Neural progenitor cell (in vitro differentiated cells): ENCODE measurements around the gene CCDC88B. TPM values are rescaled to one million over a fixed set of nuclear protein-coding genes. Genes with fewer than 3 reads are reported as not detected.

Experiments
- DNase-seq: peaks from one replicate; pipeline ENCODE4 v3.0.0-alpha.2; 2016; ENCODE audit warnings: low spot score
- H2AFZ ChIP-seq: fragments of 200-600 bp; sonication (generic); replicated peaks from 2 replicates; pipeline ENCODE4 v1.6.1; 2016; ENCODE audit warnings: antibody characterized with exemption
- H3F3A ChIP-seq: fragments of 200-600 bp; sonication (generic); 2 replicates; pipeline ENCODE4 v1.6.1; 2016; ENCODE audit warnings: antibody characterized with exemption, low read depth
- H3K27ac ChIP-seq: fragments of 200-600 bp; sonication (generic); 2 replicates; pipeline ENCODE4 v1.5.1; 2016; ENCODE audit warnings: mild to moderate bottlenecking
- H3K27me3 ChIP-seq: fragments of 200-600 bp; sonication (generic); 2 replicates; pipeline ENCODE4 v1.6.1; 2016; ENCODE audit warnings: mild to moderate bottlenecking, moderate library complexity
- H3K36me3 ChIP-seq: fragments of 200-600 bp; sonication (generic); 2 replicates; pipeline ENCODE4 v1.5.1; 2016
- H3K4me1 ChIP-seq: fragments of 200-600 bp; sonication (generic); 2 replicates; pipeline ENCODE4 v1.6.1; 2016; ENCODE audit warnings: mixed run types
- H3K4me2 ChIP-seq: fragments of 200-600 bp; sonication (generic); 2 replicates; pipeline ENCODE4 v1.6.1; 2016
- H3K4me3 ChIP-seq: fragments of 200-600 bp; sonication (generic); 2 replicates; pipeline ENCODE4 v1.5.1; 2016
- H3K79me2 ChIP-seq: fragments of 200-600 bp; sonication (generic); 2 replicates; pipeline ENCODE4 v1.6.1; 2016; ENCODE audit warnings: low read depth
- H3K9ac ChIP-seq: fragments of 200-600 bp; sonication (generic); 2 replicates; pipeline ENCODE4 v1.6.1; 2016
- H3K9me3 ChIP-seq: fragments of 200-600 bp; sonication (generic); 2 replicates; pipeline ENCODE4 v1.5.1; 2016; ENCODE audit warnings: low read depth
- H4K20me1 ChIP-seq: fragments of 200-600 bp; sonication (generic); 2 replicates; pipeline ENCODE4 v1.6.1; 2016; ENCODE audit warnings: low read depth
- H3K27ac Mint-ChIP-seq: 3 replicates; pipeline ENCODE4 v1.8.0; 2021; ENCODE audit warnings: mixed read lengths
- H3K27me3 Mint-ChIP-seq: 2 replicates; pipeline ENCODE4 v1.8.0; 2022; ENCODE audit warnings: low read depth, mild to moderate bottlenecking, inconsistent platforms, moderate library complexity, mixed read lengths; ENCODE audit not compliant: insufficient read depth
- H3K36me3 Mint-ChIP-seq: 3 replicates; pipeline ENCODE4 v1.8.0; 2021; ENCODE audit warnings: mixed read lengths
- H3K4me1 Mint-ChIP-seq: 3 replicates; pipeline ENCODE4 v1.8.0; 2021; ENCODE audit warnings: mixed read lengths
- H3K4me3 Mint-ChIP-seq: 3 replicates; pipeline ENCODE4 v1.8.0; 2021; ENCODE audit warnings: mild to moderate bottlenecking, moderate library complexity, mixed read lengths
- H3K9me3 Mint-ChIP-seq: 3 replicates; pipeline ENCODE4 v1.8.0; 2020; ENCODE audit warnings: mixed read lengths
- CTCF ChIP-seq: fragments of 200-600 bp; sonication (generic); IDR thresholded peaks from 2 replicates; pipeline ENCODE4 v1.5.1; 2017; ENCODE audit warnings: antibody characterized with exemption, mild to moderate bottlenecking
- EZH2 ChIP-seq: fragments of 200-600 bp; sonication (generic); IDR thresholded peaks from 2 replicates; pipeline ENCODE4 v1.6.1; 2017; ENCODE audit warnings: antibody characterized with exemption, mild to moderate bottlenecking, moderate library complexity
- EZH2phosphoT487 ChIP-seq: fragments of 200-600 bp; sonication (generic); IDR thresholded peaks from 2 replicates; pipeline ENCODE4 v1.6.1; 2017; ENCODE audit warnings: antibody characterized with exemption
- total RNA-seq: library from RNA; depleted of rRNA; stranded (reverse); fragments of >200 nt; gene quantifications from 2 replicates; pipeline ENCODE4 v1.2.3, GENCODE V29; 2015; ENCODE audit warnings: low replicate concordance

Gene CCDC88B
- total RNA-seq, 1 donor from 2014 or later = 0.62 TPM

GRCh38 chr11:64357904-64358535, 18.0 kb downstream of the CCDC88B start:
- H3K4me1 Mint-ChIP-seq = peaks cover 21% of the 10 kb centered on the region
- no peaks in the 10 kb centered on the region for H3K36me3 ChIP-seq
- peaks cover 8% of the 10 kb centered on the region for H3K27me3 Mint-ChIP-seq
- H3K9me3 Mint-ChIP-seq = no peaks in the 10 kb centered on the region
- peaks cover 3% of the 10 kb centered on the region for H4K20me1 ChIP-seq
- no peak for TF ChIP-seq CTCF
- no peak for TF ChIP-seq EZH2
- no peak for TF ChIP-seq EZH2phosphoT487
- no peak overlapping the region for H3K4me3 ChIP-seq
- no peak overlapping the region for H3K9ac ChIP-seq
- H3F3A ChIP-seq = peaks cover 18% of the 10 kb centered on the region
- no peak overlapping the region for H3K27ac ChIP-seq
- H3K4me2 ChIP-seq = peak overlapping the region; percentile 88
- H3K27me3 ChIP-seq = no peaks in the 10 kb centered on the region
- H3K4me3 Mint-ChIP-seq = peak overlapping the region; percentile 38
- H2AFZ ChIP-seq = peak overlapping the region; percentile 88
- peaks cover 21% of the 10 kb centered on the region for H3K4me1 ChIP-seq
- DNase-seq = no peak
- no peaks in the 10 kb centered on the region for H3K9me3 ChIP-seq
- no peak overlapping the region for H3K27ac Mint-ChIP-seq
- peaks cover 9% of the 10 kb centered on the region for H3K36me3 Mint-ChIP-seq
- no peaks in the 10 kb centered on the region for H3K79me2 ChIP-seq

GRCh38 chr11:64358536-64358906, 18.5 kb downstream of the CCDC88B start:
- H3K27me3 Mint-ChIP-seq = peaks cover 8% of the 10 kb centered on the region
- H2AFZ ChIP-seq = peak overlapping the region; percentile 88
- H3K27ac ChIP-seq = no peak overlapping the region
- H3K9ac ChIP-seq = no peak overlapping the region
- no peak overlapping the region for H3K27ac Mint-ChIP-seq
- H3K4me1 ChIP-seq = peaks cover 21% of the 10 kb centered on the region
- peaks cover 3% of the 10 kb centered on the region for H4K20me1 ChIP-seq
- no peaks in the 10 kb centered on the region for H3K79me2 ChIP-seq
- peaks cover 11% of the 10 kb centered on the region for H3K36me3 Mint-ChIP-seq
- no peaks in the 10 kb centered on the region for H3K36me3 ChIP-seq
- peak overlapping the region; percentile 88 for H3K4me2 ChIP-seq
- no peaks in the 10 kb centered on the region for H3K9me3 Mint-ChIP-seq
- peaks cover 18% of the 10 kb centered on the region for H3F3A ChIP-seq
- H3K4me3 Mint-ChIP-seq = peak overlapping the region; percentile 60
- DNase-seq = no peak
- H3K4me1 Mint-ChIP-seq = peaks cover 21% of the 10 kb centered on the region
- H3K9me3 ChIP-seq = no peaks in the 10 kb centered on the region
- peak overlapping the region; percentile 69 for H3K4me3 ChIP-seq
- no peak for TF ChIP-seq CTCF
- TF ChIP-seq EZH2phosphoT487 = no peak
- TF ChIP-seq EZH2 = no peak
- no peaks in the 10 kb centered on the region for H3K27me3 ChIP-seq

GRCh38 chr11:64358907-64359711, 19.1 kb downstream of the CCDC88B start, which contains the start of gene RPS6KA4:
Gene RPS6KA4, plus strand, starts transcription at chr11:64359162. Its CDS starts 74 bp downstream, at chr11:64359236.
- H3K4me1 Mint-ChIP-seq = peaks cover 21% of the 10 kb centered on the region
- TF ChIP-seq EZH2 (no peak), EZH2phosphoT487 (no peak), CTCF (no peak)
- peaks cover 10% of the 10 kb centered on the region for H3K27me3 Mint-ChIP-seq
- peaks cover 3% of the 10 kb centered on the region for H4K20me1 ChIP-seq
- H3K9me3 Mint-ChIP-seq = no peaks in the 10 kb centered on the region
- peaks cover 11% of the 10 kb centered on the region for H3K36me3 Mint-ChIP-seq
- peaks cover 18% of the 10 kb centered on the region for H3F3A ChIP-seq
- no peaks in the 10 kb centered on the region for H3K9me3 ChIP-seq
- peak within 1 kb of the TSS; percentile 84 for H3K4me3 Mint-ChIP-seq
- no peaks in the 10 kb centered on the region for H3K36me3 ChIP-seq
- no peaks in the 10 kb centered on the region for H3K27me3 ChIP-seq
- no peak within 1 kb of the TSS for H3K27ac Mint-ChIP-seq
- peak within 1 kb of the TSS; percentile 36 for H3K9ac ChIP-seq
- H3K4me2 ChIP-seq = peak within 1 kb of the TSS; percentile 88
- peak within 1 kb of the TSS; percentile 88 for H2AFZ ChIP-seq
- H3K4me1 ChIP-seq = peaks cover 21% of the 10 kb centered on the region
- peak; percentile 88 for DNase-seq
- H3K27ac ChIP-seq = no peak within 1 kb of the TSS
- peak within 1 kb of the TSS; percentile 69 for H3K4me3 ChIP-seq
- H3K79me2 ChIP-seq = no peaks in the 10 kb centered on the region
